PC-9 (cell line): ENCODE data around the gene ADAMTS2. TPM values are rescaled to one million over a fixed set of nuclear protein-coding genes. Genes with fewer than 3 reads are reported as not detected.

ENCODE experiments used
- BruUV-seq: library from RNA; stranded (reverse); fragments of 400-500 nt; replicated peaks from 2 replicates; lab custom pipeline; 2021; lab: Mats Ljungman, UMichigan
- CTCF ChIA-PET: fragments of 300-600 bp; sonication (Branson Sonifier 250); formaldehyde crosslinking; loops from one replicate; lab custom pipeline; 2022; ENCODE audit warnings: antibody characterized with exemption; lab: Charles Lee
- POLR2A ChIA-PET: fragments of 300-600 bp; sonication (Branson Sonifier 250); formaldehyde crosslinking; loops from one replicate; lab custom pipeline; 2022; ENCODE audit warnings: antibody characterized with exemption; ENCODE audit not compliant: unreplicated experiment; lab: Charles Lee
- DNase-seq, 2 experiments: peaks; one replicate each; pipeline versions ENCODE4 v3.0.0 to v3.0.0-alpha.2; 2015 to 2022; ENCODE audit warnings: mixed read lengths in 1 of 2
- H2AFZ ChIP-seq: fragments of 200-600 bp; sonication (generic); 2 replicates; pipeline ENCODE4 v1.8.1; 2017; ENCODE audit warnings: antibody characterized with exemption
- H3F3A ChIP-seq: fragments of 200-600 bp; sonication (generic); 2 replicates; pipeline ENCODE4 v1.8.1; 2017; ENCODE audit warnings: antibody characterized with exemption, mild to moderate bottlenecking, low read depth; ENCODE audit not compliant: insufficient read depth
- H3K27ac ChIP-seq: fragments of 200-600 bp; sonication (generic); 2 replicates; pipeline ENCODE4 v1.6.1; 2016; ENCODE audit warnings: mixed run types
- H3K27me3 ChIP-seq: fragments of 200-600 bp; sonication (generic); 2 replicates; pipeline ENCODE4 v1.6.1; 2016; ENCODE audit warnings: low read depth, mixed run types; ENCODE audit not compliant: insufficient read depth
- H3K36me3 ChIP-seq: fragments of 200-600 bp; sonication (generic); 2 replicates; pipeline ENCODE4 v1.6.1; 2016; ENCODE audit warnings: low read depth, mixed run types
- H3K4me1 ChIP-seq: fragments of 200-600 bp; sonication (generic); replicated peaks from 2 replicates; pipeline ENCODE4 v1.6.1; 2016; ENCODE audit warnings: mixed run types; ENCODE audit not compliant: insufficient read depth
- H3K4me2 ChIP-seq: fragments of 200-600 bp; sonication (generic); 2 replicates; pipeline ENCODE4 v1.6.1; 2017; ENCODE audit warnings: mixed run types
- H3K4me3 ChIP-seq: fragments of 200-600 bp; sonication (generic); 2 replicates; pipeline ENCODE4 v1.6.1; 2016; ENCODE audit warnings: mixed run types
- H3K79me2 ChIP-seq: fragments of 200-600 bp; sonication (generic); 2 replicates; pipeline ENCODE4 v1.6.1; 2017; ENCODE audit warnings: low read depth, mixed run types
- H3K9me2 ChIP-seq: fragments of 200-600 bp; sonication (generic); 2 replicates; pipeline ENCODE4 v1.8.1; 2017; ENCODE audit warnings: mild to moderate bottlenecking; ENCODE audit not compliant: insufficient read depth
- H3K9me3 ChIP-seq: fragments of 200-600 bp; sonication (generic); 2 replicates; pipeline ENCODE4 v1.8.1; 2016; ENCODE audit warnings: low read depth; ENCODE audit not compliant: insufficient read depth
- H4K20me1 ChIP-seq: fragments of 200-600 bp; sonication (generic); 2 replicates; pipeline ENCODE4 v1.8.1; 2017; ENCODE audit not compliant: insufficient read depth
- CTCF ChIP-seq: fragments of 200-600 bp; sonication (generic); conservative IDR thresholded peaks from 2 replicates; pipeline ENCODE4 v1.6.1; 2017; ENCODE audit warnings: mixed run types, antibody characterized with exemption, mild to moderate bottlenecking, moderate library complexity
- EZH2 ChIP-seq: fragments of 200-600 bp; sonication (generic); IDR thresholded peaks from 2 replicates; pipeline ENCODE4 v1.8.0; 2017; ENCODE audit warnings: antibody characterized with exemption, low read depth
- intact Hi-C: fragments of 100-400 bp; cut with micrococcal nuclease; formaldehyde crosslinking; loops from one replicate; pipeline ENCODE4 v1.10.0; 2022; ENCODE audit not compliant: unreplicated experiment
- total RNA-seq: library from RNA; stranded (reverse); gene quantifications from 2 replicates; pipeline ENCODE4 v1.2.3, GENCODE V29; 2021

ADAMTS2 gene
- total RNA-seq, 1 experiment from 2014 or later = not detected

DNA sequence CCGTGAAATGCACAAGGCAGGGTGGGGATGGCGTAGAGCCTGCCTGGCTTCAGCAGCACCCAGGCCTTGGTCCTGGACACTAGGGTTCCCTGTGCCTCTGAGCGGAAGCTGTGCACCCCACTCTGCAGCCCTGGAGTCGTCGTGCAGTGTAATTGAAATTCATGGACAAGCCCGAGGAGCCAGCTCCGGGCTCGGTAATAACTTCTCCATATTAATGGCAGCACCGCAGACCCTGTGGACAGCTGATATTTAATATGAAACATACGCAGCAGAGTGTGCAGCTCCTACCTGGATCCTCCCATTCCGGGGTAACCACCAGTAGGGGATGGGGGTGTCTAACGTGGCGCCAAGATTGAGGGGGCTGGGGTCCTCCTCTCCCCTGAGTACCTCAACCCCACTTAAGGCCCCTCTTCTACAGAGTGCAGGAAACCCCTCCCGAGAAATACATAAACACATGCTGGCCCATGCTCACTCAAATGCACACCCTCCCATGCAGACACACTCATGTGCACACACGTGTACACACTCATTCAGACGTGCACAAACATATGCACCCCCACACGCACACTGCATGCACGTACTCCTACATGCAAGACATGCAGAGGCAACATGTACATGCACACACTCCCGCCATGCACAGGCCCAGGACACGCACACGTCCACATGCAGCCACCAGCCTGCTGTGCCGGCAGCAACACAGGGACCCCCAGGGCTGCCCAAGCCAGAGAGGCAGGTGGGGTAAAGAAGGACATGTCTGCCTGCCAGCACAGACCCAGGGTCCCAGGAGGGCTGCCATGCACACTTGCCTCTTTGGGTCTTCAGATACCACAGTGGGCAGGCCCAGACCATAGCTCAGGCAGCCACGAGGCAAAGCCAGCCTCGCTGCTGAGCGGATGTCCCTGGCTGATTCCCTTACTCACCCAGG is 8.1 kb downstream of the ADAMTS2 start:
- no TSS peak for BruUV-seq
- Histone ChIP-seq H3K36me3 (no peaks in the 10 kb centered on the region), H3K4me3 (no peak overlapping the region), H3K27ac (no peak overlapping the region), H4K20me1 (no peaks in the 10 kb centered on the region), H3F3A (no peaks in the 10 kb centered on the region), H3K9me2 (no peaks in the 10 kb centered on the region), H3K27me3 (peaks cover 98% of the 10 kb centered on the region), H3K4me2 (no peak overlapping the region), H3K4me1 (no peaks in the 10 kb centered on the region), H2AFZ (no peak overlapping the region), H3K79me2 (no peaks in the 10 kb centered on the region), H3K9me3 (no peaks in the 10 kb centered on the region)
- POLR2A ChIA-PET = no interaction called here
- TF ChIP-seq EZH2 (no peak), CTCF (no peak)
- DNase-seq = no peak
- intact Hi-C loops = no loop called here
- CTCF ChIA-PET = no interaction called here

DNA sequence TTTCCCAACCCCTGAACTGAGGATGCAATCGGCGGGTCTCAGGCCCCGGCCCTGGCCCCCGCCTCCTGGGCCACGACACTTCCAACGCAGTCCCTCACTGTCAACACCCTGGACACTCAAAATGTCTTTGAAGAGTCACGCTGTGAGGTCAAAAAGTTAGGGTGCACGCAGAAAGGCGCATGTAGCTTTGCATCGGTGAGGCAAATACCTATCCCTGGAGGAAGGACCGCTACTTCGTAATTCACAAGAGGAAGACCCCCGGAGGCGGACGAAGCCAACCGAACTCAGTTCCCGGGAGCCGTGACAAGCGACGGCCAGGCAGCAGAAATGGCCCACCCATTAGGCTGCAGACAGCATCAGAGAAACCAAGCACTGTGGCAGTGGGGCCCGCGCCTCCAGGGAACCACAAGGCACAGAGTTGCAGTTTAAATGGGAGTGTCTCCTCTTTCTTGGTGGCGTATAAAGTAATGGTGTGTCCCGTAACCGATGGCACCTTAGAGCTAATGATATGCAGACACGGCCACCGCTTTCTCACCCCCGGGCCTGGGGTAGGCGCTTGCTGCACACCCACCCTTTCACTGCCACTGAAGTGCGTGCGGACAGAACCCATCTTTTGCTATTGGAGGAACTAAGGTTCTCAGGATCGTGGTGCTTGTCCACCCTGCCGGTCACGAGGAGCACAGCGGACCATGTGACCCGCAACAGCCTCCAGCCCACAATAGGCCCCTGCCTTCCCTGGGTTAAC is 9.0 kb downstream of the ADAMTS2 start:
- Histone ChIP-seq H4K20me1 (no peaks in the 10 kb centered on the region), H3K4me2 (no peak overlapping the region), H3K9me2 (no peaks in the 10 kb centered on the region), H3K4me3 (no peak overlapping the region), H3F3A (no peaks in the 10 kb centered on the region), H3K4me1 (no peaks in the 10 kb centered on the region), H2AFZ (no peak overlapping the region), H3K27me3 (peaks cover 98% of the 10 kb centered on the region), H3K9me3 (no peaks in the 10 kb centered on the region), H3K79me2 (no peaks in the 10 kb centered on the region), H3K27ac (no peak overlapping the region), H3K36me3 (no peaks in the 10 kb centered on the region)
- no TSS peak for BruUV-seq
- intact Hi-C loops = no loop called here
- no peak for DNase-seq
- ChIA-PET POLR2A (no interaction called here), CTCF (no interaction called here)
- TF ChIP-seq EZH2 (no peak), CTCF (no peak)

GRCh38 chr5:179333796-179334761 is 11.2 kb downstream of the ADAMTS2 start:
- no peaks in the 10 kb centered on the region for H3K79me2 ChIP-seq
- no peaks in the 10 kb centered on the region for H3K9me2 ChIP-seq
- ChIA-PET POLR2A (no interaction called here), CTCF (no interaction called here)
- no peaks in the 10 kb centered on the region for H3F3A ChIP-seq
- H3K9me3 ChIP-seq = no peaks in the 10 kb centered on the region
- H3K36me3 ChIP-seq = no peaks in the 10 kb centered on the region
- no peak overlapping the region for H3K4me2 ChIP-seq
- no peaks in the 10 kb centered on the region for H4K20me1 ChIP-seq
- no TSS peak for BruUV-seq
- no peak for DNase-seq
- TF ChIP-seq EZH2 (no peak), CTCF (no peak)
- peaks cover 93% of the 10 kb centered on the region for H3K27me3 ChIP-seq
- no peak overlapping the region for H3K27ac ChIP-seq
- intact Hi-C loops = no loop called here
- H3K4me3 ChIP-seq = no peak overlapping the region
- H3K4me1 ChIP-seq = no peaks in the 10 kb centered on the region
- no peak overlapping the region for H2AFZ ChIP-seq
